OCI-LY3 (cell line): ENCODE results near the gene GNG12.

Experiments used
- H2AFZ ChIP-seq: fragments of 200-600, 300-600 bp; shearing (Covaris generic); 2 replicates; pipeline ENCODE4 v1.6.0; 2014; ENCODE audit warnings: antibody characterized with exemption, low read depth, low read length
- H3K27ac ChIP-seq: fragments of 200-600, 300-600 bp; sonication (generic); 2 replicates; pipeline ENCODE4 v1.5.1; 2014; ENCODE audit warnings: mild to moderate bottlenecking, low read length, moderate library complexity, mixed read lengths
- H3K27me3 ChIP-seq: fragments of 200-600, 300-600 bp; sonication (generic); 2 replicates; pipeline ENCODE4 v1.6.1; 2014; ENCODE audit warnings: low read depth, low read length, mixed read lengths
- H3K36me3 ChIP-seq: fragments of 200-600, 300-600 bp; sonication (generic); replicated peaks from 2 replicates; pipeline ENCODE3; 2014; ENCODE audit warnings: low read depth, low read length, mixed read lengths
- H3K4me1 ChIP-seq: fragments of 300-600, 200-600 bp; sonication (generic); 2 replicates; pipeline ENCODE4 v1.6.1; 2014; ENCODE audit warnings: low read length, mixed read lengths
- H3K4me2 ChIP-seq: fragments of 200-600, 300-600 bp; sonication (generic); 2 replicates; pipeline ENCODE4 v1.6.1; 2014; ENCODE audit warnings: low read length, mixed read lengths
- H3K4me3 ChIP-seq: fragments of 300-600, 200-600 bp; sonication (generic); 2 replicates; pipeline ENCODE4 v1.5.1; 2014; ENCODE audit warnings: antibody characterized with exemption, mild to moderate bottlenecking, low read length, moderate library complexity
- H3K79me2 ChIP-seq: fragments of 300-600, 200-600 bp; shearing (Covaris generic); 2 replicates; pipeline ENCODE4 v1.6.1; 2014; ENCODE audit warnings: mild to moderate bottlenecking, low read length, mixed read lengths
- H3K9ac ChIP-seq: fragments of 300-600, 200-600 bp; shearing (Covaris generic); 2 replicates; pipeline ENCODE4 v1.6.0; 2014; ENCODE audit warnings: mild to moderate bottlenecking, low read length, moderate library complexity
- H3K9me3 ChIP-seq: fragments of 200-600, 300-600 bp; shearing (Covaris generic); 2 replicates; pipeline ENCODE4 v1.6.1; 2014; ENCODE audit warnings: low read length, mixed read lengths; ENCODE audit not compliant: insufficient read depth
- H4K20me1 ChIP-seq: fragments of 200-600, 300-600 bp; sonication (generic); 2 replicates; pipeline ENCODE4 v1.6.1; 2016; ENCODE audit warnings: low read length, mixed read lengths; ENCODE audit not compliant: insufficient read depth
- EZH2phosphoT487 ChIP-seq: fragments of 200-600 bp; shearing (Covaris generic); IDR thresholded peaks from 2 replicates; pipeline ENCODE4 v1.6.1; 2018; ENCODE audit warnings: antibody characterized with exemption, mixed run types, low read depth
- TF ChIP-seq, protein P1 (sequence below): fragments of 200-600, 300-600 bp; sonication (generic); IDR thresholded peaks from 2 replicates; pipeline ENCODE4 v1.5.1; 2014; ENCODE audit warnings: antibody characterized with exemption, low read length, low read depth

The GNG12 gene

DNA sequence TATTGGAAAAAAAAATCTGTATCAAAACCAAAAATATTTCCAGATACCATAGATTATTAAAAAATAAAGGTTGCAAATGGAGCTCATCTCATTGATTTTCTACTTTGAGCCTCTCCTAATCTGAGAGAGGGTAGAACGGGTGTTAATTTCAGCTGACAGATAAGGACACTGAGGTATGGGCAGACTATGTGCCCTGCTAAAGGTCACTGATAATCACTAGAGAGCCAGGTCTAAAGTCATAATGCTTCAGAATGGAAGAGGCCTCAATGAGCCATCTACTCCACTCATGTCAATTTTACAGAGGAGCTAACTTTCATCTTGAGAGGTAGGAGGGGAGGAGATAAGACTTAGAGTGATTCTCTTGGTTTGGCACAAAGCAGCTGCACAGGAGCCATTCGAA, 21.0 kb downstream of the GNG12 start:
- no peaks in the 10 kb centered on the region for H3K79me2 ChIP-seq
- TF ChIP-seq, protein P1, sequence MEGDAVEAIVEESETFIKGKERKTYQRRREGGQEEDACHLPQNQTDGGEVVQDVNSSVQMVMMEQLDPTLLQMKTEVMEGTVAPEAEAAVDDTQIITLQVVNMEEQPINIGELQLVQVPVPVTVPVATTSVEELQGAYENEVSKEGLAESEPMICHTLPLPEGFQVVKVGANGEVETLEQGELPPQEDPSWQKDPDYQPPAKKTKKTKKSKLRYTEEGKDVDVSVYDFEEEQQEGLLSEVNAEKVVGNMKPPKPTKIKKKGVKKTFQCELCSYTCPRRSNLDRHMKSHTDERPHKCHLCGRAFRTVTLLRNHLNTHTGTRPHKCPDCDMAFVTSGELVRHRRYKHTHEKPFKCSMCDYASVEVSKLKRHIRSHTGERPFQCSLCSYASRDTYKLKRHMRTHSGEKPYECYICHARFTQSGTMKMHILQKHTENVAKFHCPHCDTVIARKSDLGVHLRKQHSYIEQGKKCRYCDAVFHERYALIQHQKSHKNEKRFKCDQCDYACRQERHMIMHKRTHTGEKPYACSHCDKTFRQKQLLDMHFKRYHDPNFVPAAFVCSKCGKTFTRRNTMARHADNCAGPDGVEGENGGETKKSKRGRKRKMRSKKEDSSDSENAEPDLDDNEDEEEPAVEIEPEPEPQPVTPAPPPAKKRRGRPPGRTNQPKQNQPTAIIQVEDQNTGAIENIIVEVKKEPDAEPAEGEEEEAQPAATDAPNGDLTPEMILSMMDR, result no peak
- TF ChIP-seq EZH2phosphoT487, result no peak

DNA sequence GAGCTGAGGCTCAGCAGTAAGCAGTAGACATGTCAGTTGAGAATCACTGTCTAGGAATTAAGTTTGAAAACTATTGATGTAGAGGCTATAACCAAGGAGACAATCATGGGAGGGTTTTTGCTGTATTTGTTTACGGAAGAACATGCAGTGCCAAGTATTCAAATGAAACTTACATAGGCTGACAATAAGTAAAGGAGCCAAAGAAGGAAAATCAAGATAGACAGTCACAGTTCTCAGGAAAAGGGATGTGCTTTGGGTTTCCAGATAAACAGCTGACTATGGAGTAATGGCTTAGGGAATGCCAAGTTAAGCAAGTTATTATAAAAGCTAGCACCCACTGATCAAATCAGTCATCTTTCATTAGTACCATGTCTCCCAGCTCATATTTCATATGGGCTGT, 21.5 kb downstream of the GNG12 start:
- Histone ChIP-seq H3K27ac (no peak overlapping the region), H3K4me1 (no peaks in the 10 kb centered on the region), H3K9me3 (no peaks in the 10 kb centered on the region), H3K9ac (no peak overlapping the region), H4K20me1 (no peaks in the 10 kb centered on the region), H3K36me3 (no peaks in the 10 kb centered on the region), H2AFZ (no peak overlapping the region), H3K4me3 (no peak overlapping the region), H3K79me2 (no peaks in the 10 kb centered on the region), H3K4me2 (no peak overlapping the region), H3K27me3 (no peaks in the 10 kb centered on the region)
- no peak for TF ChIP-seq EZH2phosphoT487
- TF ChIP-seq, protein P1, result no peak

More for the DNA sequence above, 21.0 kb downstream of the GNG12 start:
- H3K9me3 ChIP-seq, result no peaks in the 10 kb centered on the region
- no peak overlapping the region for H3K27ac ChIP-seq
- no peaks in the 10 kb centered on the region for H3K4me1 ChIP-seq
- H3K9ac ChIP-seq, result no peak overlapping the region
- H3K4me2 ChIP-seq, result no peak overlapping the region
- H3K27me3 ChIP-seq, result no peaks in the 10 kb centered on the region
- no peaks in the 10 kb centered on the region for H3K36me3 ChIP-seq
- H2AFZ ChIP-seq, result no peak overlapping the region
- H4K20me1 ChIP-seq, result no peaks in the 10 kb centered on the region
- H3K4me3 ChIP-seq, result no peak overlapping the region

DNA sequence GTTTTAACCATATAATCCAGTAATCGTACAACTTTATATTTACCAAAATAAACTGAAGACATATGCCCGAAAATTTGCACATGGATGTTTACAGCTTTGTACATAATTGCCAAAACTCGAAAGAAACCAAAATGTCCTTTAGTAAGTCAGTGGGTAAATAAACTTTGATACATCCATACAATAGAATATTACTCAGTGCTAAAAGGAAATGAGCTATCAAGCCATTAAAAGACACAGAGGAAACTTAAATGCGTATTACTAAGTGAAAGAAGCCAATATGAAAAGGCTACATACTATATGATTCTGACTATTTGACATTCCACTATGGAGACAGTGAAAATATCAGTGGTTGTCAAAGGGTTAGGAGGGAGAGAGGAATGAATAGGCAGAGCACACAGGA, 23.4 kb downstream of the GNG12 start:
- no peaks in the 10 kb centered on the region for H3K4me1 ChIP-seq
- H3K4me2 ChIP-seq, result no peak overlapping the region
- no peak overlapping the region for H2AFZ ChIP-seq
- no peaks in the 10 kb centered on the region for H4K20me1 ChIP-seq
- H3K27ac ChIP-seq, result no peak overlapping the region
- no peak overlapping the region for H3K9ac ChIP-seq
- no peaks in the 10 kb centered on the region for H3K36me3 ChIP-seq
- no peak for TF ChIP-seq EZH2phosphoT487
- TF ChIP-seq, protein P1, result no peak
- H3K27me3 ChIP-seq, result no peaks in the 10 kb centered on the region
- H3K9me3 ChIP-seq, result no peaks in the 10 kb centered on the region
- no peak overlapping the region for H3K4me3 ChIP-seq
- H3K79me2 ChIP-seq, result no peaks in the 10 kb centered on the region

DNA sequence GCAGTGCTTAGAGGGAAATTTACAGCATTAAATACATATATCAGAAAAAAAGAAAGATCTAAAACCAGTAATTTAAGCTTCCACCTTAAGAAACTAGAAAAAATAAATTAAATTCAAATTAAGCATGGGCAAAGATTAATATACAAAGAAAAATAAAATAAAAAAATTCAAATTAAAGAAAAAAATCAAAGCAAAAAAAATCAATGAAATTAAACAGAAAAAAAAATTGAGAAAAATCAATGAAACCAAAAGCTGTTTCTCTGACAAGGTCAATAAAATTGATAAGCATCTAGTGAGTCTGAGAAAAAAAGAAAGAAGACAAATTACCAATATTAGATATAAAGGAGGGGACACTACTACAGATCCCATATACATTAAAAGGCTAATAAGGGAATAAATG, 26.0 kb downstream of the GNG12 start:
- no peaks in the 10 kb centered on the region for H4K20me1 ChIP-seq
- H3K4me1 ChIP-seq, result no peaks in the 10 kb centered on the region
- H3K9ac ChIP-seq, result no peak overlapping the region
- no peak overlapping the region for H2AFZ ChIP-seq
- no peak overlapping the region for H3K4me2 ChIP-seq
- TF ChIP-seq EZH2phosphoT487, result no peak
- TF ChIP-seq, protein P1, result no peak
- no peaks in the 10 kb centered on the region for H3K36me3 ChIP-seq
- H3K27ac ChIP-seq, result no peak overlapping the region
- H3K79me2 ChIP-seq, result no peaks in the 10 kb centered on the region
- no peaks in the 10 kb centered on the region for H3K9me3 ChIP-seq
- H3K27me3 ChIP-seq, result no peaks in the 10 kb centered on the region
- no peak overlapping the region for H3K4me3 ChIP-seq
